ENCODE results near the gene PDE11A. TPM values are rescaled to one million over a fixed set of nuclear protein-coding genes. Genes with fewer than 3 reads are reported as not detected.

PDE11A gene
- total and polyA plus RNA-seq, 2 donors from 2014 or later, result 0.58 to 0.82 TPM

DNA sequence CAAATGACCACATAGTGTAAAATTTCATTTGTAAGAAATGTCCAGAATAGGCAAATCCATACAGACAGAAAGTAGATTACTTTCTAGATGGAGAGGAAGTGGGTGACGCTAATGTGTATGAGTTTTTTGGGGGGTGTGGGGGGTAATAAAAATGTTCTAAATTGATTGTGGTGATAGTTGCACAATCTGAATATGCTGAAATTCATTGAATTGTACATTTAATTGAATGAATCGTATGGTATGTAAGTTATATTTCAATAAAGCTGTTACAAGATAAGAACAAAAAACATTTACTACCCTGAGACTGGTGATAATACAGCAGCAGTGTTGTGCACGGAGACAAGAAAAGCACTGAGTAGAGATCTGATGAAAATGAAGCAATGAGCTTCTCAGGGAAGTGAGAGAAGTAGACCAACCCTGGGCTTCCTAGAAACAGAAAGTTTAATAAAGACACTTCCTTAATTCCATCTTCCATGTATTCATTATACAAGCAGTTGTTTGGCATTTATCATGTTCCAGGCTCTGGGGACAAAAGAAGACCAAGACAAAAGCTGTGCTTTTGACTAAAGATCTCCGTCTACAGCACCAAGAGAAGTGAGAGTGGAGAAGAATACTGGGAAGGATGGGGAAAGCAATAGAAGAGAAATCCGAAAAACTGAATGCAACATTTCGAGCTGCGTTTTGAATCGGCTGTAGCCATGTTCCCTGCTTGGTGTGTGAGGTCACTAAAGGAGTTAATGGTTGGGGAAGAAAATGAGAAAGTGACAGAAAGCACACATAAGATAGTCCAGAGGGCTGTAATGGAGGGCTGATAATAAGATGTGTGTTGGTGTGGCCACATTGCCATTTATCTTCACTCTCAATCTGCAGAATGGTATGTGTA, 1.8 kb upstream of the PDE11A start:
- TF ChIP-seq, protein P1, sequence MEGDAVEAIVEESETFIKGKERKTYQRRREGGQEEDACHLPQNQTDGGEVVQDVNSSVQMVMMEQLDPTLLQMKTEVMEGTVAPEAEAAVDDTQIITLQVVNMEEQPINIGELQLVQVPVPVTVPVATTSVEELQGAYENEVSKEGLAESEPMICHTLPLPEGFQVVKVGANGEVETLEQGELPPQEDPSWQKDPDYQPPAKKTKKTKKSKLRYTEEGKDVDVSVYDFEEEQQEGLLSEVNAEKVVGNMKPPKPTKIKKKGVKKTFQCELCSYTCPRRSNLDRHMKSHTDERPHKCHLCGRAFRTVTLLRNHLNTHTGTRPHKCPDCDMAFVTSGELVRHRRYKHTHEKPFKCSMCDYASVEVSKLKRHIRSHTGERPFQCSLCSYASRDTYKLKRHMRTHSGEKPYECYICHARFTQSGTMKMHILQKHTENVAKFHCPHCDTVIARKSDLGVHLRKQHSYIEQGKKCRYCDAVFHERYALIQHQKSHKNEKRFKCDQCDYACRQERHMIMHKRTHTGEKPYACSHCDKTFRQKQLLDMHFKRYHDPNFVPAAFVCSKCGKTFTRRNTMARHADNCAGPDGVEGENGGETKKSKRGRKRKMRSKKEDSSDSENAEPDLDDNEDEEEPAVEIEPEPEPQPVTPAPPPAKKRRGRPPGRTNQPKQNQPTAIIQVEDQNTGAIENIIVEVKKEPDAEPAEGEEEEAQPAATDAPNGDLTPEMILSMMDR (IDR thresholded peaks at IDR 0.05; ENCODE audit: borderline replicate concordance, extremely low read depth, insufficient read depth), result no peak
- H3K4me1 ChIP-seq (ENCODE audit: control insufficient read depth in 2 of 3, insufficient read depth in 2 of 3, low read depth in 1 of 3, low read length in 3 of 3), result peaks cover 0 to 4% (median 0%) of the 10 kb centered on the region in 3 donors
- H3K4me3 ChIP-seq (ENCODE audit: low read length in 3 of 3), result no peak overlapping the region
- no peaks in the 10 kb centered on the region for H3K27me3 ChIP-seq (ENCODE audit: control insufficient read depth, insufficient read depth, low read length)
- intact Hi-C loops (cut with DNase I), result no loop called here
- no peaks in the 10 kb centered on the region for H3K9me3 ChIP-seq (ENCODE audit: control insufficient read depth in 2 of 3, insufficient read depth in 1 of 3, low read length in 3 of 3)
- H3K9ac ChIP-seq (ENCODE audit: low read length in 3 of 3), result no peak overlapping the region
- no peak overlapping the region for H3K27ac ChIP-seq (ENCODE audit: low read depth in 2 of 2, low read length in 2 of 2)
- DNase-seq, result no peak
- no peak for FAIRE-seq
- H3K36me3 ChIP-seq (ENCODE audit: control insufficient read depth in 2 of 3, insufficient read depth in 3 of 3, low read length in 3 of 3), result no peaks in the 10 kb centered on the region

DNA sequence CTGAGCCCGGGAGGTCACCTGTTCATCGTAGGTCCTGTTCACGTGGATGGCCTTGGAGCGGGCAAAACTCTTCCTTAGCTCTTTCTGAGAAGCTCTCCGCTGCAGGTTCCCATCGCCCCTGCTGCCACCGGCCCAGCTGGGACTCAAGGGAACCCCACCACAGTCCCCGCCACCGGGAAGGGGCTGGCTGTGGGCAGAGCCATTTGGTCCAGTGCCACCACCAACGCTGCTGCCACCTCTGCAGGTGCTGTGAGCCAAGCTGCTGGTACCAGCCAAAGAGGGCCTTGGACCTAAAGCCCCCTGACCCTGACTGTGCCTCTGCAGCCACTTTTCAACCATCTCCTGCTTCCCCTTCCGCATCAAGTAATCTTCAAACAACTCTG, 586 bp downstream of the PDE11A start:
- H3K4me1 ChIP-seq (ENCODE audit: control insufficient read depth in 2 of 3, insufficient read depth in 2 of 3, low read depth in 1 of 3, low read length in 3 of 3), result peaks cover 0 to 4% (median 0%) of the 10 kb centered on the region in 3 donors
- peak overlapping the region in 2 of 3 donors; percentile 56 to 67 for H3K4me3 ChIP-seq (ENCODE audit: low read length in 3 of 3)
- TF ChIP-seq, protein P1 (IDR thresholded peaks at IDR 0.05; ENCODE audit: borderline replicate concordance, extremely low read depth, insufficient read depth), result no peak
- H3K9ac ChIP-seq (ENCODE audit: low read length in 3 of 3), result no peak overlapping the region
- H3K9me3 ChIP-seq (ENCODE audit: control insufficient read depth in 2 of 3, insufficient read depth in 1 of 3, low read length in 3 of 3), result no peaks in the 10 kb centered on the region
- intact Hi-C loops (cut with DNase I), result no loop called here
- FAIRE-seq (no peak), DNase-seq (peak in 1 of 5 donors; percentile 61)
- no peaks in the 10 kb centered on the region for H3K36me3 ChIP-seq (ENCODE audit: control insufficient read depth in 2 of 3, insufficient read depth in 3 of 3, low read length in 3 of 3)
- H3K27me3 ChIP-seq (ENCODE audit: control insufficient read depth, insufficient read depth, low read length), result no peaks in the 10 kb centered on the region
- H3K27ac ChIP-seq (ENCODE audit: low read depth in 2 of 2, low read length in 2 of 2), result no peak overlapping the region

GRCh38 chr2:178070824-178071223, 1.8 kb downstream of the PDE11A start:
- intact Hi-C loops (cut with DNase I), result no loop called here
- Histone ChIP-seq H3K27me3 (ENCODE audit: control insufficient read depth, insufficient read depth, low read length) (no peaks in the 10 kb centered on the region), H3K36me3 (ENCODE audit: control insufficient read depth in 2 of 3, insufficient read depth in 3 of 3, low read length in 3 of 3) (no peaks in the 10 kb centered on the region), H3K4me3 (ENCODE audit: low read length in 3 of 3) (no peak overlapping the region), H3K27ac (ENCODE audit: low read depth in 2 of 2, low read length in 2 of 2) (no peak overlapping the region), H3K9me3 (ENCODE audit: control insufficient read depth in 2 of 3, insufficient read depth in 1 of 3, low read length in 3 of 3) (no peaks in the 10 kb centered on the region), H3K4me1 (ENCODE audit: control insufficient read depth in 2 of 3, insufficient read depth in 2 of 3, low read depth in 1 of 3, low read length in 3 of 3) (peaks cover 0 to 4% (median 0%) of the 10 kb centered on the region in 3 donors), H3K9ac (ENCODE audit: low read length in 3 of 3) (no peak overlapping the region)
- TF ChIP-seq, protein P1 (IDR thresholded peaks at IDR 0.05; ENCODE audit: borderline replicate concordance, extremely low read depth, insufficient read depth), result no peak
- DNase-seq, result no peak
- FAIRE-seq, result no peak

Measured in kidney (tissue), 14 donors.